ENCODE measurements around the gene MAP6.

DNA sequence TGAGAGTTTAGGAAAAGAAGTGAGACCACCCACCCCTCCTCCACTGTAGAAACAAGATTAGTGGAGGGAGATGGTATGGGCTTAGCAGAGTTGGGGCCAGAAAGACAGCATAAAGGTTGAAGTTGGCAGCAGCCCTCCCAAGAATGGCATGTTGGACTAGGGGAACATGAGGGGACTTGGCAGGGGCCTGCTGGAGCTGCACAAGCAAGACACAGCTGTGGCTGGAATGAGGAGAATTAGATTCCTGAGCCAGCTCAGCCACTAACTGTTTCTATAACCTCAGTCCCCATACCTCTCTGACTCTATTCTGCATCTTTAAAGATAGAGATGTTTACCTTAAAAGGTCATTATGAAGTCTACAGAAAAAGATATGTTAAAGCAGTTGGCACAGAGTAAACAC, 13.2 kb downstream of the MAP6 start:
- TF ChIP-seq, protein P1, sequence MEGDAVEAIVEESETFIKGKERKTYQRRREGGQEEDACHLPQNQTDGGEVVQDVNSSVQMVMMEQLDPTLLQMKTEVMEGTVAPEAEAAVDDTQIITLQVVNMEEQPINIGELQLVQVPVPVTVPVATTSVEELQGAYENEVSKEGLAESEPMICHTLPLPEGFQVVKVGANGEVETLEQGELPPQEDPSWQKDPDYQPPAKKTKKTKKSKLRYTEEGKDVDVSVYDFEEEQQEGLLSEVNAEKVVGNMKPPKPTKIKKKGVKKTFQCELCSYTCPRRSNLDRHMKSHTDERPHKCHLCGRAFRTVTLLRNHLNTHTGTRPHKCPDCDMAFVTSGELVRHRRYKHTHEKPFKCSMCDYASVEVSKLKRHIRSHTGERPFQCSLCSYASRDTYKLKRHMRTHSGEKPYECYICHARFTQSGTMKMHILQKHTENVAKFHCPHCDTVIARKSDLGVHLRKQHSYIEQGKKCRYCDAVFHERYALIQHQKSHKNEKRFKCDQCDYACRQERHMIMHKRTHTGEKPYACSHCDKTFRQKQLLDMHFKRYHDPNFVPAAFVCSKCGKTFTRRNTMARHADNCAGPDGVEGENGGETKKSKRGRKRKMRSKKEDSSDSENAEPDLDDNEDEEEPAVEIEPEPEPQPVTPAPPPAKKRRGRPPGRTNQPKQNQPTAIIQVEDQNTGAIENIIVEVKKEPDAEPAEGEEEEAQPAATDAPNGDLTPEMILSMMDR (IDR thresholded peaks at IDR 0.05): no peak
- no peak for TF ChIP-seq POLR2A (IDR thresholded peaks at IDR 0.05)

All from sigmoid colon (tissue), 3 donors.